ENCODE measurements around the gene CLEC10A.

GRCh38 chr17:7079581-7080455 is at the start of gene CLEC10A:
- TF ChIP-seq, protein P1, sequence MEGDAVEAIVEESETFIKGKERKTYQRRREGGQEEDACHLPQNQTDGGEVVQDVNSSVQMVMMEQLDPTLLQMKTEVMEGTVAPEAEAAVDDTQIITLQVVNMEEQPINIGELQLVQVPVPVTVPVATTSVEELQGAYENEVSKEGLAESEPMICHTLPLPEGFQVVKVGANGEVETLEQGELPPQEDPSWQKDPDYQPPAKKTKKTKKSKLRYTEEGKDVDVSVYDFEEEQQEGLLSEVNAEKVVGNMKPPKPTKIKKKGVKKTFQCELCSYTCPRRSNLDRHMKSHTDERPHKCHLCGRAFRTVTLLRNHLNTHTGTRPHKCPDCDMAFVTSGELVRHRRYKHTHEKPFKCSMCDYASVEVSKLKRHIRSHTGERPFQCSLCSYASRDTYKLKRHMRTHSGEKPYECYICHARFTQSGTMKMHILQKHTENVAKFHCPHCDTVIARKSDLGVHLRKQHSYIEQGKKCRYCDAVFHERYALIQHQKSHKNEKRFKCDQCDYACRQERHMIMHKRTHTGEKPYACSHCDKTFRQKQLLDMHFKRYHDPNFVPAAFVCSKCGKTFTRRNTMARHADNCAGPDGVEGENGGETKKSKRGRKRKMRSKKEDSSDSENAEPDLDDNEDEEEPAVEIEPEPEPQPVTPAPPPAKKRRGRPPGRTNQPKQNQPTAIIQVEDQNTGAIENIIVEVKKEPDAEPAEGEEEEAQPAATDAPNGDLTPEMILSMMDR (conservative IDR thresholded peaks at IDR 0.05) = no peak
- TF ChIP-seq ZFX (IDR thresholded peaks at IDR 0.05) = no peak

Data from C4-2B (cell line).